ENCODE data around the gene FANCI.

- TF ChIP-seq, protein P1, sequence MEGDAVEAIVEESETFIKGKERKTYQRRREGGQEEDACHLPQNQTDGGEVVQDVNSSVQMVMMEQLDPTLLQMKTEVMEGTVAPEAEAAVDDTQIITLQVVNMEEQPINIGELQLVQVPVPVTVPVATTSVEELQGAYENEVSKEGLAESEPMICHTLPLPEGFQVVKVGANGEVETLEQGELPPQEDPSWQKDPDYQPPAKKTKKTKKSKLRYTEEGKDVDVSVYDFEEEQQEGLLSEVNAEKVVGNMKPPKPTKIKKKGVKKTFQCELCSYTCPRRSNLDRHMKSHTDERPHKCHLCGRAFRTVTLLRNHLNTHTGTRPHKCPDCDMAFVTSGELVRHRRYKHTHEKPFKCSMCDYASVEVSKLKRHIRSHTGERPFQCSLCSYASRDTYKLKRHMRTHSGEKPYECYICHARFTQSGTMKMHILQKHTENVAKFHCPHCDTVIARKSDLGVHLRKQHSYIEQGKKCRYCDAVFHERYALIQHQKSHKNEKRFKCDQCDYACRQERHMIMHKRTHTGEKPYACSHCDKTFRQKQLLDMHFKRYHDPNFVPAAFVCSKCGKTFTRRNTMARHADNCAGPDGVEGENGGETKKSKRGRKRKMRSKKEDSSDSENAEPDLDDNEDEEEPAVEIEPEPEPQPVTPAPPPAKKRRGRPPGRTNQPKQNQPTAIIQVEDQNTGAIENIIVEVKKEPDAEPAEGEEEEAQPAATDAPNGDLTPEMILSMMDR (IDR thresholded peaks at IDR 0.05; ENCODE audit: borderline replicate concordance, extremely low read depth, low read length, poor library complexity, severe bottlenecking) = peak; percentile 90
- TF ChIP-seq EZH2 (IDR thresholded peaks at IDR 0.05; ENCODE audit: borderline replicate concordance, low read depth, low read length, severe bottlenecking) = no peak
These were observed 115.1 kb downstream of the FANCI start for GRCh38 chr15:89358755-89359439.

All from DND-41 (cell line).